H9 (cell line): ENCODE data around the gene DLG2. TPM values are rescaled to one million over a fixed set of nuclear protein-coding genes. Genes with fewer than 3 reads are reported as not detected.

ENCODE experiments used
- DNase-seq: peaks from one replicate; pipeline ENCODE4 v3.0.0-alpha.2; 2017
- H2AFZ ChIP-seq: one replicate; pipeline ENCODE4 v1.6.1; 2013; ENCODE audit warnings: mild to moderate bottlenecking, low read length, control low read depth, moderate library complexity
- H2AK5ac ChIP-seq: 2 replicates; pipeline ENCODE4 v1.6.1; 2013; ENCODE audit warnings: low read length, control low read depth, mixed read lengths; ENCODE audit not compliant: insufficient read length
- H2BK120ac ChIP-seq: one replicate; pipeline ENCODE4 v1.6.1; 2013; ENCODE audit warnings: low read depth, mild to moderate bottlenecking, low read length, control low read depth, inconsistent platforms; ENCODE audit not compliant: poor library complexity, severe bottlenecking
- H2BK12ac ChIP-seq: 2 replicates; pipeline ENCODE4 v1.6.1; 2013; ENCODE audit warnings: low read length, control low read depth, mixed read lengths, low read depth; ENCODE audit not compliant: insufficient read length
- H2BK15ac ChIP-seq: 2 replicates; pipeline ENCODE4 v1.6.1; 2013; ENCODE audit warnings: low read depth, low read length, control low read depth
- H2BK20ac ChIP-seq: one replicate; pipeline ENCODE4 v1.6.1; 2013; ENCODE audit warnings: low read depth, mild to moderate bottlenecking, low read length, control low read depth, inconsistent platforms; ENCODE audit not compliant: poor library complexity, severe bottlenecking
- H2BK5ac ChIP-seq: 2 replicates; pipeline ENCODE4 v1.6.1; 2013; ENCODE audit warnings: low read length, control low read depth, mixed read lengths; ENCODE audit not compliant: insufficient read length
- H3K14ac ChIP-seq: 2 replicates; pipeline ENCODE4 v1.6.1; 2013; ENCODE audit warnings: low read length, control low read depth; ENCODE audit not compliant: insufficient read depth
- H3K18ac ChIP-seq: 2 replicates; pipeline ENCODE4 v1.6.1; 2013; ENCODE audit warnings: low read depth, mild to moderate bottlenecking, mixed read lengths, low read length, control low read depth; ENCODE audit not compliant: insufficient read length
- H3K23ac ChIP-seq: 2 replicates; pipeline ENCODE4 v1.6.1; 2013; ENCODE audit warnings: low read length, control low read depth, mixed read lengths, low read depth; ENCODE audit not compliant: insufficient read length
- H3K23me2 ChIP-seq: 2 replicates; pipeline ENCODE4 v1.6.1; 2013; ENCODE audit warnings: low read depth, mild to moderate bottlenecking, mixed read lengths, low read length, control low read depth; ENCODE audit not compliant: insufficient read length, poor library complexity, severe bottlenecking
- H3K27ac ChIP-seq: 2 replicates; pipeline ENCODE4 v1.5.1; 2013; ENCODE audit warnings: low read length, control low read depth, mixed read lengths, low read depth; ENCODE audit not compliant: insufficient read length
- H3K27me3 ChIP-seq: 2 replicates; pipeline ENCODE4 v1.6.1; 2013; ENCODE audit warnings: low read length, control low read depth, inconsistent platforms; ENCODE audit not compliant: insufficient read depth
- H3K4ac ChIP-seq: 2 replicates; pipeline ENCODE4 v1.6.1; 2013; ENCODE audit warnings: low read depth, mild to moderate bottlenecking, control low read depth, inconsistent platforms, low read length, moderate library complexity
- H3K4me1 ChIP-seq: 2 replicates; pipeline ENCODE4 v1.6.1; 2013; ENCODE audit warnings: low read length, control low read depth, inconsistent platforms; ENCODE audit not compliant: insufficient read depth
- H3K4me2 ChIP-seq: 2 replicates; pipeline ENCODE4 v1.6.1; 2013; ENCODE audit warnings: low read length, control low read depth, mixed read lengths; ENCODE audit not compliant: insufficient read length, insufficient read depth
- H3K56ac ChIP-seq: 2 replicates; pipeline ENCODE4 v1.6.1; 2013; ENCODE audit warnings: low read depth, mild to moderate bottlenecking, mixed read lengths, low read length, control low read depth; ENCODE audit not compliant: insufficient read length
- H3K79me1 ChIP-seq: 2 replicates; pipeline ENCODE4 v1.6.1; 2013; ENCODE audit warnings: low read depth, mild to moderate bottlenecking, moderate library complexity, low read length, control low read depth, inconsistent platforms; ENCODE audit not compliant: insufficient read depth, poor library complexity, severe bottlenecking
- H3K79me2 ChIP-seq: 2 replicates; pipeline ENCODE4 v1.6.1; 2013; ENCODE audit warnings: low read length, control low read depth, inconsistent platforms; ENCODE audit not compliant: insufficient read depth
- H3K9ac ChIP-seq: 2 replicates; pipeline ENCODE4 v1.6.1; 2013; ENCODE audit warnings: low read length, control low read depth, mixed read lengths; ENCODE audit not compliant: insufficient read length; ENCODE audit errors: extremely low read depth
- H3K9me3 ChIP-seq: one replicate; pipeline ENCODE4 v1.6.1; 2013; ENCODE audit warnings: low read depth, low read length, inconsistent platforms; ENCODE audit not compliant: control insufficient read depth
- H3T11ph ChIP-seq: one replicate; pipeline ENCODE4 v1.6.1; 2013; ENCODE audit warnings: mild to moderate bottlenecking, low read length, control low read depth, inconsistent platforms
- H4K20me1 ChIP-seq: one replicate; pipeline ENCODE4 v1.6.1; 2013; ENCODE audit not compliant: control insufficient read depth, insufficient read length, insufficient read depth
- H4K5ac ChIP-seq: 2 replicates; pipeline ENCODE4 v1.6.1; 2013; ENCODE audit warnings: low read depth, mild to moderate bottlenecking, mixed read lengths, low read length, control low read depth; ENCODE audit not compliant: insufficient read length
- H4K8ac ChIP-seq: replicated peaks from 2 replicates; pipeline ENCODE4 v1.6.1; 2013; ENCODE audit warnings: low read length, control low read depth, mixed read lengths, low read depth; ENCODE audit not compliant: insufficient read length
- H4K91ac ChIP-seq: 2 replicates; pipeline ENCODE4 v1.6.1; 2013; ENCODE audit warnings: low read depth, mild to moderate bottlenecking, moderate library complexity, mixed read lengths, low read length, control low read depth; ENCODE audit not compliant: insufficient read length
- H3K27ac Mint-ChIP-seq, 3 experiments: 2 replicates in 2 of 3; 3 replicates in 1 of 3; pipeline ENCODE4 v1.8.0; 2020 to 2021; ENCODE audit warnings: mixed read lengths in 3 of 3, mild to moderate bottlenecking in 1 of 3, moderate library complexity in 1 of 3
- H3K27me3 Mint-ChIP-seq: 2 replicates; pipeline ENCODE4 v1.8.0; 2021; ENCODE audit warnings: low read depth, mild to moderate bottlenecking, moderate library complexity, mixed read lengths
- H3K36me3 Mint-ChIP-seq, 3 experiments: 2 replicates in 2 of 3; 3 replicates in 1 of 3; pipeline ENCODE4 v1.8.0; 2020 to 2021; ENCODE audit warnings: low read depth in 3 of 3, mixed read lengths in 3 of 3; ENCODE audit not compliant: insufficient read depth in 1 of 3
- H3K4me1 Mint-ChIP-seq, 2 experiments: 2 replicates each; pipeline ENCODE4 v1.8.0; 2020; ENCODE audit warnings: mixed read lengths in 2 of 2
- H3K4me3 Mint-ChIP-seq, 2 experiments: 2 replicates in 1 of 2; 3 replicates in 1 of 2; pipeline ENCODE4 v1.8.0; 2020 to 2021; ENCODE audit warnings: mild to moderate bottlenecking in 2 of 2, mixed read lengths in 2 of 2, moderate library complexity in 1 of 2
- H3K9me3 Mint-ChIP-seq, 2 experiments: 2 replicates in 1 of 2; 3 replicates in 1 of 2; pipeline ENCODE4 v1.8.0; 2020; ENCODE audit warnings: mild to moderate bottlenecking in 2 of 2, mixed read lengths in 2 of 2, moderate library complexity in 1 of 2
- WGBS: extraction: QIAGEN DNeasy Blood & Tissue Kit; methylation state at CpG from one replicate; pipeline ENCODE4 v1.1.7; 2013; ENCODE audit warnings: missing lambda C conversion rate, low lambda C conversion rate, mixed read lengths; ENCODE audit not compliant: insufficient read length; ENCODE audit errors: extremely low coverage; 5-methylcytosine and 5-hydroxymethylcytosine counted together
- total RNA-seq: library from RNA; stranded (reverse); gene quantifications from 2 replicates; pipeline ENCODE4 v1.2.1, GENCODE V29; 2021
- TF ChIP-seq, protein P1 (sequence below): fragments of 200-600 bp; sonication (generic); conservative IDR thresholded peaks from 3 replicates; pipeline ENCODE4 v1.8.0; 2021; ENCODE audit warnings: antibody characterized with exemption, mild to moderate bottlenecking

Gene DLG2
- total RNA-seq, 1 experiment from 2014 or later, result 8.0 TPM

DNA sequence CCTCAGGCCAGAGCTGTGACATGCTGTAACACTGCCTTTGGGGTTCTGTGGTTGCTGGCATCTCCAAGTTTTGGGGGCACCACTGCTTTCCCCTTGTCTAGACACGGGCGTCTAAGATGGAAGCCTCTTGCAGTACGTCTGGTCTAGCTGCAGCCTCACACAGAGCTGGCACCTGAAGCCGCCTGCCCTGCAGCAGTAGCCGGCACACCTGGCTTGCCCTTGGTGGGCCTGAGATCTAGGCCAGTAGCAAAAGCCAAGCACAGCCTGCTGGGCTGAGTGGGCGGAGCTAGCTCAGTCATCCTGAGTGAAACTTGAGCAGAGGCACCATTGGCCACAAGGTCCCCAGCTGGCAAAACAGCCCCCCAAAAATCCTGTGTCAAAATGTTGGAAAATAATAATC, 154.2 kb downstream of the DLG2 start:
- Histone ChIP-seq H3K4me1 (peaks cover 2% of the 10 kb centered on the region; the same call in 1 of the 2 replicates), H4K20me1 (no peaks in the 10 kb centered on the region), H2AK5ac (no peak overlapping the region), H3K18ac (no peak overlapping the region), H3K79me1 (no peaks in the 10 kb centered on the region), H4K91ac (no peak overlapping the region), H3K14ac (no peak overlapping the region), H3K9me3 (no peaks in the 10 kb centered on the region), H3K4me2 (no peak overlapping the region), H3K23ac (no peak overlapping the region), H4K5ac (no peak overlapping the region), H3K4ac (no peak overlapping the region), H2AFZ (no peak overlapping the region), H3K56ac (no peak overlapping the region), H4K8ac (no peak overlapping the region), H3K27ac (no peak overlapping the region), H3K23me2 (no peaks in the 10 kb centered on the region), H2BK120ac (no peak overlapping the region), H2BK12ac (peak overlapping the region; percentile 4), H2BK15ac (0 out of 2 replicates have a peak overlapping the region, but pooled peaks have one; percentile 1), H2BK5ac (no peak overlapping the region), H3T11ph (no peak overlapping the region), H3K9ac (no peak overlapping the region), H2BK20ac (no peak overlapping the region), H3K79me2 (no peaks in the 10 kb centered on the region), H3K27me3 (no peaks in the 10 kb centered on the region)
- no CpG with 5 or more reads among the region's 6 CpGs for WGBS
- H3K4me3 Mint-ChIP-seq, result no peak overlapping the region
- H3K27ac Mint-ChIP-seq, result no peak overlapping the region
- peak; percentile 79 for DNase-seq
- TF ChIP-seq, protein P1, sequence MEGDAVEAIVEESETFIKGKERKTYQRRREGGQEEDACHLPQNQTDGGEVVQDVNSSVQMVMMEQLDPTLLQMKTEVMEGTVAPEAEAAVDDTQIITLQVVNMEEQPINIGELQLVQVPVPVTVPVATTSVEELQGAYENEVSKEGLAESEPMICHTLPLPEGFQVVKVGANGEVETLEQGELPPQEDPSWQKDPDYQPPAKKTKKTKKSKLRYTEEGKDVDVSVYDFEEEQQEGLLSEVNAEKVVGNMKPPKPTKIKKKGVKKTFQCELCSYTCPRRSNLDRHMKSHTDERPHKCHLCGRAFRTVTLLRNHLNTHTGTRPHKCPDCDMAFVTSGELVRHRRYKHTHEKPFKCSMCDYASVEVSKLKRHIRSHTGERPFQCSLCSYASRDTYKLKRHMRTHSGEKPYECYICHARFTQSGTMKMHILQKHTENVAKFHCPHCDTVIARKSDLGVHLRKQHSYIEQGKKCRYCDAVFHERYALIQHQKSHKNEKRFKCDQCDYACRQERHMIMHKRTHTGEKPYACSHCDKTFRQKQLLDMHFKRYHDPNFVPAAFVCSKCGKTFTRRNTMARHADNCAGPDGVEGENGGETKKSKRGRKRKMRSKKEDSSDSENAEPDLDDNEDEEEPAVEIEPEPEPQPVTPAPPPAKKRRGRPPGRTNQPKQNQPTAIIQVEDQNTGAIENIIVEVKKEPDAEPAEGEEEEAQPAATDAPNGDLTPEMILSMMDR, result no peak
- H3K9me3 Mint-ChIP-seq, result peaks cover 4% of the 10 kb centered on the region in 2 experiments; a peak in 3 of 5 replicates
- H3K4me1 Mint-ChIP-seq, result peaks cover 35 to 37% of the 10 kb centered on the region in 2 experiments
- no peaks in the 10 kb centered on the region; the same call in 1 of the 2 replicates for H3K27me3 Mint-ChIP-seq
- H3K36me3 Mint-ChIP-seq, result peaks cover 0 to 4% (median 0%) of the 10 kb centered on the region in 3 experiments; a peak in 2 of 7 replicates
